ENCODE data around the gene PVALB.

Gene PVALB

GRCh38 chr22:36846271-36846670 is 29.4 kb upstream of the PVALB start:
- DNase-seq: no peak

- DNase-seq: no peak
Observed at GRCh38 chr22:36840106-36840505, 23.3 kb upstream of the PVALB start.

- DNase-seq: no peak
Observed at GRCh38 chr22:36839356-36840073, 22.7 kb upstream of the PVALB start.

GRCh38 chr22:36838119-36839030 is 21.5 kb upstream of the PVALB start:
- DNase-seq: no peak

GRCh38 chr22:36835903-36836302 is 19.1 kb upstream of the PVALB start:
- no peak for DNase-seq

GRCh38 chr22:36833073-36833472 is 16.2 kb upstream of the PVALB start:
- no peak for DNase-seq

GRCh38 chr22:36831717-36832116 is 14.9 kb upstream of the PVALB start:
- no peak for DNase-seq

- no peak for DNase-seq
Observed at GRCh38 chr22:36831206-36831605, 14.4 kb upstream of the PVALB start.

- DNase-seq: no peak
Observed at GRCh38 chr22:36830601-36831000, 13.8 kb upstream of the PVALB start.

- DNase-seq: no peak
Observed at GRCh38 chr22:36829370-36830002, 12.7 kb upstream of the PVALB start.

GRCh38 chr22:36828815-36829214 is 12.0 kb upstream of the PVALB start:
- no peak for DNase-seq

- DNase-seq: no peak
Observed at GRCh38 chr22:36826262-36826661, 9.4 kb upstream of the PVALB start.

- no peak for DNase-seq
Observed at GRCh38 chr22:36824655-36825054, 7.8 kb upstream of the PVALB start.

- no peak for DNase-seq
Observed at GRCh38 chr22:36823186-36823839, 6.5 kb upstream of the PVALB start.

GRCh38 chr22:36822581-36822980 is 5.7 kb upstream of the PVALB start:
- DNase-seq: no peak

- DNase-seq: no peak
Observed at GRCh38 chr22:36819112-36819511, 2.3 kb upstream of the PVALB start.

GRCh38 chr22:36818010-36818642 is 1.3 kb upstream of the PVALB start:
- DNase-seq: no peak

GRCh38 chr22:36817525-36817848 is 652 bp upstream of the PVALB start:
- no peak for DNase-seq

- no peak for DNase-seq
Observed at GRCh38 chr22:36816339-36816635, 548 bp downstream of the PVALB start.

- no peak for DNase-seq
Observed at GRCh38 chr22:36815558-36816338, 1.1 kb downstream of the PVALB start.

GRCh38 chr22:36814801-36815200 is 2.0 kb downstream of the PVALB start:
- DNase-seq: no peak

GRCh38 chr22:36811094-36811800 is 5.6 kb downstream of the PVALB start:
- no peak for DNase-seq

All from NCI-H1436 treated with DMSO at 0.1 percent for 48 hours (cell line).